ENCODE data around the gene TMSB4X.
"Not testable (repeated sequence)": the region's sequence is repeated elsewhere in the genome, so short reads cannot be mapped to it uniquely, and the experiment has no call there.

Gene TMSB4X

DNA sequence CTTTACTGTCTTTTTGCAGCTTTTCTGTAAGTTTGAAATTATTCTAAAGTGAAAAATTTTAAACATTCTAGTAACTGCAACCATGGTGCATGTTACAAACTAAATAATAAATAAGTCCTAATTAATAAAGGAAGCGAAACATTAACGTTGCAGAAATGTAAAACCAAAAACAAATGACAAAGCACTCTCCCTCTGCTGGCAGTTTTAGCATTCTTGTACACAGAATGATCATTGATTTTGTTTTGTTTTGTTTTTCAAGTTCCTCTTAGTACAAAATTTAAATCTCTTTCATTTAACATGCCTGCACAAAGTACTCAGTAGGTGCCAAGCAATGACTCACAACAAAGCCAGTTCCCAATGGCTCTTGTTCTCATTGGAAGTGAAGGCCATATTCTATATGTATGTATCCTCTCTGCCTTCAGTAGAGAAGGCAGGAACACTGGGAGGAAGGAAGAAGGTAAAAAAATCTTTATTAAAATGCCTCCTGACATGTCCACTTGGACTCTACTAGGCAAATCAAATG, 13.7 kb upstream of the TMSB4X start:
- H4K20me1 ChIP-seq (ENCODE audit: insufficient read depth, low read length): no peaks in the 10 kb centered on the region
- peaks cover 3% of the 10 kb centered on the region; the same call in 1 of the 2 replicates for H3K9me3 ChIP-seq (ENCODE audit: insufficient read depth, low read length)
- peaks cover 47% of the 10 kb centered on the region for H3K4me1 ChIP-seq (ENCODE audit: low read length)
- H3K9ac ChIP-seq (ENCODE audit: low read length): no peak overlapping the region
- H2AFZ ChIP-seq (ENCODE audit: low read depth, low read length): no peak overlapping the region
- no peak for TF ChIP-seq EZH2phosphoT487 (IDR thresholded peaks at IDR 0.05; ENCODE audit: low read depth)
- TF ChIP-seq, protein P1, sequence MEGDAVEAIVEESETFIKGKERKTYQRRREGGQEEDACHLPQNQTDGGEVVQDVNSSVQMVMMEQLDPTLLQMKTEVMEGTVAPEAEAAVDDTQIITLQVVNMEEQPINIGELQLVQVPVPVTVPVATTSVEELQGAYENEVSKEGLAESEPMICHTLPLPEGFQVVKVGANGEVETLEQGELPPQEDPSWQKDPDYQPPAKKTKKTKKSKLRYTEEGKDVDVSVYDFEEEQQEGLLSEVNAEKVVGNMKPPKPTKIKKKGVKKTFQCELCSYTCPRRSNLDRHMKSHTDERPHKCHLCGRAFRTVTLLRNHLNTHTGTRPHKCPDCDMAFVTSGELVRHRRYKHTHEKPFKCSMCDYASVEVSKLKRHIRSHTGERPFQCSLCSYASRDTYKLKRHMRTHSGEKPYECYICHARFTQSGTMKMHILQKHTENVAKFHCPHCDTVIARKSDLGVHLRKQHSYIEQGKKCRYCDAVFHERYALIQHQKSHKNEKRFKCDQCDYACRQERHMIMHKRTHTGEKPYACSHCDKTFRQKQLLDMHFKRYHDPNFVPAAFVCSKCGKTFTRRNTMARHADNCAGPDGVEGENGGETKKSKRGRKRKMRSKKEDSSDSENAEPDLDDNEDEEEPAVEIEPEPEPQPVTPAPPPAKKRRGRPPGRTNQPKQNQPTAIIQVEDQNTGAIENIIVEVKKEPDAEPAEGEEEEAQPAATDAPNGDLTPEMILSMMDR (IDR thresholded peaks at IDR 0.05; ENCODE audit: low read depth, low read length): peak; percentile 16; the same call in 1 of the 2 replicates
- no peaks in the 10 kb centered on the region for H3K27me3 ChIP-seq (ENCODE audit: low read depth, low read length)
- no peak overlapping the region for H3K4me2 ChIP-seq (ENCODE audit: low read length)
- no peaks in the 10 kb centered on the region for H3K79me2 ChIP-seq (ENCODE audit: low read length)
- H3K4me3 ChIP-seq (ENCODE audit: low read length): no peak overlapping the region
- peak overlapping the region; percentile 15; the same call in 1 of the 2 replicates for H3K27ac ChIP-seq (ENCODE audit: low read length)
- no peaks in the 10 kb centered on the region for H3K36me3 ChIP-seq (replicated peaks; ENCODE audit: low read depth, low read length)

DNA sequence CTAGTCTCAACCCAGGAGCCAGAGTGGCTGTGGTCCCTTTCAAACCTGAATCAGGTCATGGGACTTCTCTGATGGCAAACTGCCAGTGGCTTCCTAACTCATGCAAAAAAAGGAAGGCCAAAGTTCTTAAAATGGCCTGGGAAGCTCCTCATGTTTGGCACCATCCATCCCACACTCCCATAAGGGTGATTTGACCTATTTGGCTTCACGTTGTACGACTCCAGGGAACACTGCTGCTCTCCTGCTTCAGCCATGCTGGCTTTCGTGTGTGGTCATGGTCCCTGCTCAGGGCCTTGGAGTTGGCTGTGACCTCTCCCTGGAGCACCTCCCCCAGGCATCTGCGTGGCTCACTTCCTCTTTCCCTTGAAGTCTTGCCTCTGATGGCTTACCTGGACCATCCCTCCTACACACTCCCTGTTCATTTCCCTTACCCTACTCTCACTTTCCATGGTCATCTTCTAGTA, 12.8 kb upstream of the TMSB4X start:
- Histone ChIP-seq H3K27ac (ENCODE audit: low read length) (peak overlapping the region; percentile 15; the same call in 1 of the 2 replicates), H3K27me3 (ENCODE audit: low read depth, low read length) (no peaks in the 10 kb centered on the region), H3K36me3 (replicated peaks; ENCODE audit: low read depth, low read length) (no peaks in the 10 kb centered on the region), H3K9me3 (ENCODE audit: insufficient read depth, low read length) (peaks cover 3% of the 10 kb centered on the region; the same call in 1 of the 2 replicates), H3K4me1 (ENCODE audit: low read length) (peaks cover 48% of the 10 kb centered on the region), H3K9ac (ENCODE audit: low read length) (no peak overlapping the region), H3K79me2 (ENCODE audit: low read length) (no peaks in the 10 kb centered on the region), H4K20me1 (ENCODE audit: insufficient read depth, low read length) (no peaks in the 10 kb centered on the region), H3K4me2 (ENCODE audit: low read length) (no peak overlapping the region), H3K4me3 (ENCODE audit: low read length) (no peak overlapping the region), H2AFZ (ENCODE audit: low read depth, low read length) (no peak overlapping the region)
- TF ChIP-seq, protein P1 (IDR thresholded peaks at IDR 0.05; ENCODE audit: low read depth, low read length): no peak
- no peak for TF ChIP-seq EZH2phosphoT487 (IDR thresholded peaks at IDR 0.05; ENCODE audit: low read depth)

DNA sequence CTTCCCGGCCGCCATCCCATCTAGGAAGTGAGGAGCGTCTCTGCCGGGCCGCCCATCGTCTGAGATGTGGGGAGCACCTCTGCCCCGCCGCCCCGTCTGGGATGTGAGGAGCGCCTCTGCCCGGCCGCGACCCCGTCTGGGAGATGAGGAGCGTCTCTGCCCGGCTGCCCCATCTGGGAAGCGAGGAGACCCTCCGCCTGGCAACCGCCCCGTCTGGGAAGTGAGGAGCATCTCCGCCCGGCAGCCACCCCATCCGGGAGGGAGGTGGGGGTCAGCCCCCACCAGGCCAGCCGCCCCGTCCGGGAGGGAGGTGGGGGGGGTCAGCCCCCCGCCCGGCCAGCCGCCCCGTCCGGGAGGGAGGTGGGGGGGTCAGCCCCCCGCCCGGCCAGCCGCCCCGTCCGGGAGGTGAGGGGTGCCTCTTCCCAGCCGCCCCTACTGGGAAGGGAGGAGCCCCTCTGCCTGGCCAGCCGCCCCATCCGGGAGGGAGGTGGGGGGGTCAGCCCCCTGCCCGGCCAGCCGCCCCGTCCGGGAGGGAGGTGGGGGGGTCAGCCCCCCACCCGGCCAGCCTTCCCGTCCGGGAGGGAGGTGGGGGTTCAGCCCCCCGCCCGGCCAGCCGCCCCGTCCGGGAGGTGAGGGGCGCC, 11.6 kb upstream of the TMSB4X start:
- not testable (repeated sequence) for H2AFZ ChIP-seq (ENCODE audit: low read depth, low read length); H3K36me3 ChIP-seq (replicated peaks; ENCODE audit: low read depth, low read length); H3K27me3 ChIP-seq (ENCODE audit: low read depth, low read length); H4K20me1 ChIP-seq (ENCODE audit: insufficient read depth, low read length); H3K27ac ChIP-seq (ENCODE audit: low read length); H3K4me2 ChIP-seq (ENCODE audit: low read length); H3K9ac ChIP-seq (ENCODE audit: low read length); H3K9me3 ChIP-seq (ENCODE audit: insufficient read depth, low read length); H3K4me3 ChIP-seq (ENCODE audit: low read length); H3K79me2 ChIP-seq (ENCODE audit: low read length)
- H3K4me1 ChIP-seq (ENCODE audit: low read length): peaks cover 49% of the 10 kb centered on the region

DNA sequence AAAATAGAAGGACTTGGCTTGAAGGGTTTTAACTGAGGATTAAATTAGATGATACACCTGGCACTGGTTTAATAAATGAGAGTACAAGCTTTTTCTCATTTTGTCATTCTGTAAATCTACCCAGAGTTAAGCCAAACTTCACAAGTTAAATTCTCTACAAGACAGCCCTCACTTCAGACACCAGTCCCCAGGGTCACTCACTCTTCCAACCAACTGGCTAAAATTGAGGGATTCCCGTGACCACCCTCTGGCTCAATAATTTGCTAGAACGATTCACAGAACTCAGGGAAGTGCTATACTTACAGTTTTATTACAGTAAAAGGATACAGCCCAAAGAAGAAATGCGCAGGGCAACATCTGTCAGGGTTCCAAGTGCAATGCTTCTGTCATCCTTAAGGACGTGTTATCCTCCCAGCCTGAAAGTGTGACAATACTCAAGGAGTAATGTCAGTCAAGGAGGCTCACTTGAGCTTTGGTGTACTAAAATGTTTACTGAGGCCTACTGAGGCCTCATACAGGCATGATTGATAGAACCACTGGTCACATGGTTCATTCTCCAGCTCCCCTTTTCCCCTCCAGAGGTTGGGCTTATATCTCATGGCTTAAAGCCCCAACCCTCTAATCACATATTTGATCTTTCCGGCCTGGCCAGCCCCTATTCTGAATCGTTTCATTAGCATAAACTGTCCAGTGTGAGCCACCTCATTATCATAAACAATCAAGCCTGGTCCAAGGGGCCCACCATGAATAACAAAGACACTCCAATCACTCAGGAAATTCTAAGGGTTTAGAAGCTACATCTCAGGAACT, 9.6 kb upstream of the TMSB4X start:
- no peak overlapping the region for H3K4me3 ChIP-seq (ENCODE audit: low read length)
- H3K27me3 ChIP-seq (ENCODE audit: low read depth, low read length): no peaks in the 10 kb centered on the region
- no peaks in the 10 kb centered on the region for H4K20me1 ChIP-seq (ENCODE audit: insufficient read depth, low read length)
- no peak overlapping the region for H3K9ac ChIP-seq (ENCODE audit: low read length)
- no peaks in the 10 kb centered on the region for H3K9me3 ChIP-seq (ENCODE audit: insufficient read depth, low read length)
- no peaks in the 10 kb centered on the region for H3K36me3 ChIP-seq (replicated peaks; ENCODE audit: low read depth, low read length)
- TF ChIP-seq EZH2phosphoT487 (IDR thresholded peaks at IDR 0.05; ENCODE audit: low read depth): no peak
- TF ChIP-seq, protein P1 (IDR thresholded peaks at IDR 0.05; ENCODE audit: low read depth, low read length): no peak
- H3K27ac ChIP-seq (ENCODE audit: low read length): peak overlapping the region; percentile 14; the same call in 1 of the 2 replicates
- H3K4me1 ChIP-seq (ENCODE audit: low read length): peaks cover 64% of the 10 kb centered on the region
- H3K4me2 ChIP-seq (ENCODE audit: low read length): no peak overlapping the region
- H2AFZ ChIP-seq (ENCODE audit: low read depth, low read length): no peak overlapping the region
- no peaks in the 10 kb centered on the region for H3K79me2 ChIP-seq (ENCODE audit: low read length)
